ENCODE measurements around the gene FOXO1.

Gene FOXO1

GRCh38 chr13:40539576-40540327, 126.7 kb downstream of the FOXO1 start:
- no peak for DNase-seq

DNA sequence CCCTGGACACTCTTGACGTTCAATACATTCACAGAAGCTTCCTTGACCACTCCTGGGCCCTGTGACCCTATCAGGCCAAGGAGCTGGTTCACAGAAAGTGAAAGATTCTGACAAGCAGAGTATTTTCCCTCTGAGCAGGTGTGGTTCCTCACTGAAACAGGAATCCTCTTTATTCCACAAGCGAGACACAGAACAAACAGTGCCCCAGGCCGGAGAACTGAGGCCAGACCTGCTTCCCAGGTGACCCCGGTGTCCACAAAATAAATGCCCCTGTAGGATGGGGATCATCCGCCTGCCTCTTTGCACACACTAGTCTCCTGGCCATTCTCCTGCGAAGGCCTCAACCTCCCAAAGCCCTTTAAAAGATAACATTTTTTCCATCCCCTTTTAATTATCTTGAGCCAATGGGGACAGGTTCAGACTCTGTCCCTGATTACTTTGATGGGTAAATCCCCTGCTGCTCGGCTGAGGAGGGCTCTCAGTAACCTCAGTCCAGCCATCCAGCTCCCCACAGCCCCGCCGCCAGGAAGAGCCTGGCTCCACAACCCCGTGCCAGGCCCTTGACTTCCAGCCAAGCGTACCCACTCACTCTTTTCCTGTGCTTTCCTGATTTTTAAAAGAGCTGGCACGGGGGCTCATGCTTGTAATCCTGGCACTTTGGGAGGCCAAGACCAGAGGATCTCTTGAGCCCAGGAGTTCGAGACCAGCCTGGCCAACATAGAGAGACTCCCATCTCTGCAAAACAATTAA, 129.1 kb downstream of the FOXO1 start:
- DNase-seq, result no peak

GRCh38 chr13:40536443-40537113, 129.9 kb downstream of the FOXO1 start:
- no peak for DNase-seq

DNA sequence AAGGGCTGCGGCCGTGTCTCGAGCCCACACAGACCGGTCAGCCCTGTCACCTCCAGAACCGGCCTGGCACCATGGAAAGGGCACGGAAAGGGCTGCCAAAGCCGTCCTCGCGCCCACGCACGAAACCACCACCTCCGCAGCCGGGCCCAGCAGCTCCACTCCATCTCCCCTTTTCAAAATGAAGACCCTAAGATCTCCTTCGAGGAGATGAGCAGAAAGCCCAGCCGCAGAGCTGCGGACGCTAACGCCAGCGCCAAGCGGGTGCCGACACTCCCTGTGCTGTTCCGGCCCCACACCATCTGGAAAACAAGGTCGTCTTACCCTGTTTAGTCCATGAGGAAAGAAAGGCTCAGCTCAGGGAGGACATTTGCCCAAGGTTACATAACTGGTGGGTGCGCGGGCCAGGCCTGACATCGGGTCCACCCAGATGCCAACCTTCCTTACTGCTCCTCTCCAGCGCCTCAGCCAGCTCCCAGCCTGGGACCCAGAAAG, 131.1 kb downstream of the FOXO1 start:
- no peak for DNase-seq

DNA sequence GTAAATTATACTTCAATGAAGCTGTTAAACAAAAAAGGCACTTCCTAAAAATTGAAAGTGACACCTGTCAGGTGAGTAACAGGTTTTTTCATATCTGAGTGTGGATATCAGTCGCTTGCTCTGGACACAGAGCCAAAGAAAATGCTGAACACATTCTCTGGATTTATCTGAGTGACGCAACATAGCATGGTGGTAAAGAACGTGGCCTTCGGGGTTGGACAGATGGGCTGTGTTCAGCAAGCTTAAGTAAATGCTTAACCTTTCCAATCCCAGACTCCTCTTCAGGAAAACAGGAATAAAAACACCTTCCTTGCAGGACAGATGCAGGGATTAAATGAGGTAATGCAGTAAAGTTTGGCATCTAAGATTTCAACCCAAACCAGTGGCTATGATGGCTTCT, 132.0 kb downstream of the FOXO1 start:
- DNase-seq, result no peak

DNA sequence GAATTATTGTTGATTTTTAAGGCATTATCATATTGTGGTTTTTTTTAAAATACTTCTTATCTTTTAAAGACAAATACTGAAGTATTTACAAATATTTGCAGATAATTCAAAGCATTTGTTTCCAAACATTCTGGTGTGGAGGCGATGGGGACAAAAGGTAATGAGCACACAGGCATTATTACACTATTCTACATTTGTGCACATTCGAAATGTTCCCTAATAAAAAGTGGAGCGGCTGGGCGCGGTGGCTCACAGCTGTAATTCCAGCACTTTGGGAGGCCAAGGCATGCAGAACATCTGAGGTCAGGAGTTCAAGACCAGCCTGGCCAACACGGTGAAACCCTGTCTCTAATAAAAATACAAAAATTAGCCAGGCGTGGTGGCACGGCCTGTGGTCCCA, 133.4 kb downstream of the FOXO1 start:
- no peak for DNase-seq

GRCh38 chr13:40530961-40531360, 135.5 kb downstream of the FOXO1 start:
- no peak for DNase-seq

GRCh38 chr13:40528881-40529280, 137.6 kb downstream of the FOXO1 start:
- DNase-seq, result no peak

DNA sequence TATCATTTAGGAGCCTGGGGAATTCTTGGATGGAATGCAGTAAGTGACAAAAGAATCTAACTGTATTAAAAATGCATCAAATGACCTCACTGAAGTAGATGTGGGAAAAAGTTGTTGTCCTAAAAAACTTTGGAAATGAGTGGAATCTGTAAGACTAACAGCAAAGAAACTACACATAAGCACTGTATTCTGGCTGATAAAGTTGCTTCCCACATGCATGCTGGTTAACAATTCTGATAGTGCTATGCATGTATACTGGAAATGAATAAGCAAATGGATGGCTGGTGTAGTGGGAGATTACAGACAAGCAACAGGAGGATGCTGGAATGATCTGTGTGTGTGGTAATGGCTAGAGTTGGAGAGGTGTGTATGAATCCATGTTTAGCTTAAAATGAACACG, 138.5 kb downstream of the FOXO1 start:
- DNase-seq, result no peak

DNA sequence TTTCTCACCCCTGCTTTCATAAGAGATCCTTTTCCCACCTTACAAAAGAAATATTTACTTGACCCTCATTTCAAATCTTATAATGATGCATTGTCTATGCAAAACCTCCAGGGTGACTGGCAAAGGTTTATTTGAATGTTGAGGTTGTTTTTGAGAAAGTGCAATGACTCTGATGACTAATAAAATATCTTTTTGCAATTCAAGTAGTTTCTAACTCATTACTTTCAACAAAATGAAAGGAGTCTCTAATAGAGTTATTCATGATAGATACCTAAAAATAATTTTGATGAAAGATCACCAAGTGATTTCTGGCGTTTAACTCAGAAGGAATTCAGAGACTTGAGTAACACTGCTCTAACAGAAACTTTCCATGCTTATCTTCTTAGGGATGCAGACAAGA, 144.2 kb downstream of the FOXO1 start:
- DNase-seq, result no peak

GRCh38 chr13:40520916-40521315, 145.5 kb downstream of the FOXO1 start:
- DNase-seq, result no peak

DNA sequence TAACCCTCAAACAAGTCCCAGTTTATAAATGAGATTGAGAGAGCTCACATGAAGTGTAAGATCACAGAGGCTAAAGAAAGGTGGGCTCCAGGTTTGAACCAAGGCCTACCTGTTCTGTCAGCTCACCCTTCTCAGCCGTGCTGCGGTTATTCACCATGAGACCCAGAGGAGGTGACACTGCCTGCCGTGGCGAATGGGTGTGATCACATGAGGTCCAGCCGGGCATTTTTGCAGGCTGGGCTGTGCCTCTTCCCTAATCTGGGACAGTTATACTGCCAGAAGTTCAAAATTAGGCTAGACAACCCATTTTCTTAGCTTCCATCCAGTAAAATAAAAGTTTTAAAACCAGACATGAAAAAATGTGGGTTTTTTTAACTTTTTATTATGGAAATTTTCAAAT, 146.8 kb downstream of the FOXO1 start:
- DNase-seq, result no peak

GRCh38 chr13:40518481-40518882, 148.0 kb downstream of the FOXO1 start:
- no peak for DNase-seq

GRCh38 chr13:40517486-40518480, 148.7 kb downstream of the FOXO1 start:
- DNase-seq, result no peak

DNA sequence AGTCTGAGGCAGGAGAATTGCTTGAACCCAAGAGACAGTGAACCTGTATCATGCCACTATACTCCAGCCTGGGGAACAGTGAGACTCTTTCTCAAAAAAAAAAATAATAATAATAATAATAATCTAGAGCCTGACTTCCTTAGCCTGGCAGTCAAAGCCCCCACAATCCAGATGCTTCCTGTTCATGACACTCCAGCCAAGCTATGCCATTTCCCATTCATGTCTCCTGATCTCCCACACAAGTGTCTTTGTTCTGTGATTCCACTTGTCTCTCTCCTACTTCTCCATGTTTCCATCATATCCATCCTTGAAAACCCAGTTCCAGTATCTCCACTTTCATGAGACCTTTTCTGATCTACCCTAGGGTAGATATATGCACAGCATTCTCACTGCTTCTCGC, 150.7 kb downstream of the FOXO1 start:
- no peak for DNase-seq

DNA sequence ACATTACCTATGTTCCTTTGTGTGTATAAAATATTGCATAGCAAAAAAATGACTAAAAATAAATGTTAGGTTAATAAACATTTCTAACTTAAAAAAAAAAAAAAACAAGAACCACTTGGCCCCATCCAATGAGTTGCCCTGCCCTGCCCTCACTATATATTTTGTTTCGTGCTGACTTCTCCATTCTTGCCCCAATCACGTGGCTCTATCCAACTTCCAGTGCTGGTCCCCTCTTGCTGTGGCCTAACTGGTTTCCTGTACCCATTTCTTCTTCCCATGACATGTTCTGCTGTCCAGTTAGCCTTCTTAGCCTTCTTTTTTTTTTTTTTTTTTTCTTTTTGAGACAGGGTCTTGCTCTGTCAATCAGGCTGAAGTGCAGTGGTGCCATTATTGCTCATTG, 151.6 kb downstream of the FOXO1 start:
- DNase-seq, result no peak

GRCh38 chr13:40509876-40510275, 156.6 kb downstream of the FOXO1 start:
- DNase-seq, result no peak

- no peak for DNase-seq
These were observed 157.6 kb downstream of the FOXO1 start for GRCh38 chr13:40508767-40509342.

DNA sequence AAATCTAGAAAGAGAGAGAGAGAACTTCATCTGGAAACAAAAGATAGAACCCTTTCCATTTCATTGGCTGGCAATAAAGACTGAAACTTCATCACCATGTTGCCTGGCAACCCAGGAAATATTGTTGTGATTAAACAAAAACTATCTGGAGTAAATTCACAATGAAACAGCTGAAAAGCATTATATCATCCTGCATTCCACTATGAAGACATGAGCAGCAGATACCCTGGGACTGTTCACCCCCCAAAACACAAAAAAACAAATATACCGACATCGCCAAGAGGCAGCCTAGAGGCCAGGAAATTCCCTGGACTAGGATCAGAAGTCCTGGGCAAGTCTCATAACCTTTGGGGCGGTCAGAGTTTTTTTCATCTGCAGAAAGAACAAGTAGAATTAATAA, 158.3 kb downstream of the FOXO1 start:
- no peak for DNase-seq

- no peak for DNase-seq
These were observed 159.6 kb downstream of the FOXO1 start for GRCh38 chr13:40506592-40507446.

Data from activated gamma-delta T cell (primary cell).